Measurements from ENCODE around the gene EPS8L2.

DNA sequence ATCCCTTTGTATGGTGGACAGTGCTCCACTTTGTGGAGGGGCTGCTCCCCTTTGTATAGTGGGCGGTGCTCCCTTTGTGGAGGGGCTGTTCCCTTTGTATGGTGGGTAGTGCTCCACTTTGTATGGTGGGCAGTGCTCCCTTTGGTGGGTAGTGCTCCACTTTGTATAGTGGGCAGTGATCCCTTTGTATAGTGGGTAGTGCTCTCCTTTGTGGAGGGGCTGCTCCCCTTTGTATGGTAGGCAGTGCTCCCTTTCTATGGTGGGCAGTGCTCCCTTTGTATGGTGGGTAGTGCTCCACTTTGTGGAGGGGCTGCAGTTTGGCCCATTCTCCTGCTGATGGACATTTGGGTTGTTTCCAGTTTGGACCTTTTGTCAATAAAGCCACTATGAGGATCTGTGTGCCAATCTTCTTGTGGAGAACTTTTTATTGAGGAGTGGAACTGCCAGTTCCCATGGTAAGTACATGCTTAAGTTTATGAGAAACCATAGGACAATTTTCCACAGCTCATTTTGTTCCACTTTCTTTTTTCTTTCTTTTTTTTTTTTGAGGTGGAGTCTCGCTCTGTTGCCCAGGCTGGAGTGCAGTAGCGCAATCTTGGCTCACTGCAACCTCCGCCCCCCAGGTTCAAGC is 36.7 kb downstream of the EPS8L2 start:
- no peak for TF ChIP-seq CTCF (IDR thresholded peaks at IDR 0.05; ENCODE audit: low read depth, low read length)
- TF ChIP-seq EZH2phosphoT487 (IDR thresholded peaks at IDR 0.05; ENCODE audit: low read depth): no peak

All from OCI-LY3 (cell line).